GM18498 (cell line): ENCODE data around the gene ESYT2.

Experiments used
- ATAC-seq: cut with Tn5 transposase; IDR thresholded peaks from one replicate; pipeline ENCODE4 v1.9.1; 2021; ENCODE audit warnings: mild to moderate bottlenecking, moderate library complexity; ENCODE audit not compliant: unreplicated experiment

Gene ESYT2

GRCh38 chr7:158828133-158829020 is 932 bp downstream of the ESYT2 start:
- no peak for ATAC-seq

GRCh38 chr7:158827411-158828132 is 1.7 kb downstream of the ESYT2 start:
- ATAC-seq = no peak

- ATAC-seq = no peak
Observed at GRCh38 chr7:158825628-158826289, 3.5 kb downstream of the ESYT2 start.

GRCh38 chr7:158824028-158824427 is 5.3 kb downstream of the ESYT2 start:
- peak; percentile 67 for ATAC-seq

- no peak for ATAC-seq
Observed at GRCh38 chr7:158821171-158822031, 7.9 kb downstream of the ESYT2 start.

- no peak for ATAC-seq
Observed at GRCh38 chr7:158820656-158821055, 8.7 kb downstream of the ESYT2 start.

- ATAC-seq = no peak
Observed at GRCh38 chr7:158819571-158820203, 9.6 kb downstream of the ESYT2 start.

GRCh38 chr7:158818325-158819213 is 10.7 kb downstream of the ESYT2 start:
- ATAC-seq = peak; percentile 94

GRCh38 chr7:158816995-158817394 is 12.3 kb downstream of the ESYT2 start:
- ATAC-seq = no peak

- no peak for ATAC-seq
Observed at GRCh38 chr7:158816271-158816670, 13.0 kb downstream of the ESYT2 start.

- ATAC-seq = no peak
Observed at GRCh38 chr7:158815800-158816128, 13.5 kb downstream of the ESYT2 start.

- no peak for ATAC-seq
Observed at GRCh38 chr7:158815083-158815799, 14.1 kb downstream of the ESYT2 start.

- ATAC-seq = no peak
Observed at GRCh38 chr7:158814637-158815036, 14.7 kb downstream of the ESYT2 start.

- no peak for ATAC-seq
Observed at GRCh38 chr7:158812684-158813083, 16.6 kb downstream of the ESYT2 start.

- ATAC-seq = no peak
Observed at GRCh38 chr7:158811894-158812293, 17.4 kb downstream of the ESYT2 start.

- ATAC-seq = no peak
Observed at GRCh38 chr7:158811461-158811860, 17.8 kb downstream of the ESYT2 start.

- ATAC-seq = no peak
Observed at GRCh38 chr7:158810846-158811245, 18.5 kb downstream of the ESYT2 start.

GRCh38 chr7:158809596-158809995 is 19.7 kb downstream of the ESYT2 start:
- ATAC-seq = peak; percentile 98

- no peak for ATAC-seq
Observed at GRCh38 chr7:158808126-158808525, 21.2 kb downstream of the ESYT2 start.
